SU-DHL-6 (cell line): Measurements from ENCODE around the gene ACVRL1.

Experiments
- EZH2phosphoT487 ChIP-seq: fragments of 200-600 bp; sonication (generic), shearing (Covaris generic); conservative IDR thresholded peaks from 2 replicates; pipeline ENCODE4 v1.6.1; 2018; ENCODE audit warnings: mild to moderate bottlenecking, antibody characterized with exemption, low read length, moderate library complexity, mixed read lengths
- TF ChIP-seq, protein P1 (sequence below): fragments of 200-600 bp; sonication (generic); IDR thresholded peaks from one replicate; pipeline ENCODE4 v1.5.1; 2017; ENCODE audit warnings: antibody characterized with exemption, mild to moderate bottlenecking, low read length, moderate library complexity; ENCODE audit not compliant: insufficient read depth, poor library complexity, severe bottlenecking

DNA sequence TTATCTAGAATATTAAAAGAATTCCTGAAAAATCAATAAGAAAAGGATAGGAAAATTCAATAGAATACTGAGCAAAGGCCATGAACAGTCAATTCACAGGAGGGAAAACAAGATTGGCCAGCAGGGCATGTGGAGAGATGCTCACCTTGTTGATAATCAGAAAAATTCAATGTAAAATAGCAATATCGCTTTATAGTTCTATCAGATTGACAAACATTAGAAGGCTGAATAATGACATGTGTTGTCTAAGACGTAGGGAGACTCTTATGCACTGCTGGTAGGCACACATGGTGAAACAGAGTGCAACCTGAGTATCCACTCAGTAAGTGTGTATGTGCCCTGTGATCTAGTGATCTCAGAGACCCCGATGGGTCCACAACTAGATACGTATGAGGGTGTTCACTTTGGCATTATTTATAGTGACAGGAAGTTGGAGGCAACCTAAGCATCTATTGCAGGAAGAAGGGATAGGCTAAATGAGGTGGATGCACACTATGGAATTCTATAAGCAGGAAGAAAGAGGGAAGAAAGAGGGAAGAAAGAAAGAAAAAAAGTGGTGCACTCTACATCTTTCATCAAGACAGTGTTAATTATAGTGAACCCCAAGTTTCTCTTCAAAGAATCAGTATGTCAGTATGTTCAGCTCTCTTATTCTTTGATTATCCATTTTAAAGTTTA is 23.2 kb upstream of the ACVRL1 start:
- TF ChIP-seq, protein P1, sequence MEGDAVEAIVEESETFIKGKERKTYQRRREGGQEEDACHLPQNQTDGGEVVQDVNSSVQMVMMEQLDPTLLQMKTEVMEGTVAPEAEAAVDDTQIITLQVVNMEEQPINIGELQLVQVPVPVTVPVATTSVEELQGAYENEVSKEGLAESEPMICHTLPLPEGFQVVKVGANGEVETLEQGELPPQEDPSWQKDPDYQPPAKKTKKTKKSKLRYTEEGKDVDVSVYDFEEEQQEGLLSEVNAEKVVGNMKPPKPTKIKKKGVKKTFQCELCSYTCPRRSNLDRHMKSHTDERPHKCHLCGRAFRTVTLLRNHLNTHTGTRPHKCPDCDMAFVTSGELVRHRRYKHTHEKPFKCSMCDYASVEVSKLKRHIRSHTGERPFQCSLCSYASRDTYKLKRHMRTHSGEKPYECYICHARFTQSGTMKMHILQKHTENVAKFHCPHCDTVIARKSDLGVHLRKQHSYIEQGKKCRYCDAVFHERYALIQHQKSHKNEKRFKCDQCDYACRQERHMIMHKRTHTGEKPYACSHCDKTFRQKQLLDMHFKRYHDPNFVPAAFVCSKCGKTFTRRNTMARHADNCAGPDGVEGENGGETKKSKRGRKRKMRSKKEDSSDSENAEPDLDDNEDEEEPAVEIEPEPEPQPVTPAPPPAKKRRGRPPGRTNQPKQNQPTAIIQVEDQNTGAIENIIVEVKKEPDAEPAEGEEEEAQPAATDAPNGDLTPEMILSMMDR, result no peak
- no peak for TF ChIP-seq EZH2phosphoT487
